Neutrophil (primary cell): Measurements from ENCODE around the gene GSTM5.
"Not testable (repeated sequence)": the region's sequence is repeated elsewhere in the genome, so short reads cannot be mapped to it uniquely, and the experiment has no call there.

Source experiments
- H3K27ac ChIP-seq: fragments of 200-600 bp; sonication (generic); 2 replicates; pipeline ENCODE4 v1.5.1; 2016; ENCODE audit warnings: mild to moderate bottlenecking, moderate library complexity
- H3K27me3 ChIP-seq: fragments of 200-600 bp; sonication (generic); 2 replicates; pipeline ENCODE4 v1.6.0; 2016; ENCODE audit warnings: mild to moderate bottlenecking
- H3K36me3 ChIP-seq: fragments of 200-600 bp; sonication (generic); 2 replicates; pipeline ENCODE4 v1.5.1; 2017
- H3K4me1 ChIP-seq, 2 experiments: fragments of 200-600 bp in 1 of 2; sonication (generic) in 1 of 2; 1 replicate in 1 of 2; 2 replicates in 1 of 2; pipeline versions ENCODE4 v1.5.1 to v1.6.1; 2013 to 2016; ENCODE audit warnings: low read depth in 1 of 2, low read length in 1 of 2, mild to moderate bottlenecking in 1 of 2, moderate library complexity in 1 of 2; ENCODE audit not compliant: control insufficient read depth in 1 of 2, insufficient read depth in 1 of 2
- H3K4me3 ChIP-seq, 2 experiments: fragments of 200-600 bp in 1 of 2; sonication (generic) in 1 of 2; 1 replicate in 1 of 2; 2 replicates in 1 of 2; pipeline ENCODE4 v1.5.1; 2013 to 2016; ENCODE audit warnings: low read depth in 1 of 2, low read length in 1 of 2, mild to moderate bottlenecking in 1 of 2, moderate library complexity in 1 of 2
- H3K9me3 ChIP-seq: fragments of 200-600 bp; sonication (generic); 2 replicates; pipeline ENCODE4 v1.5.1; 2016
- CTCF ChIP-seq: fragments of 200-600 bp; sonication (generic); IDR thresholded peaks from 2 replicates; pipeline ENCODE4 v1.5.1; 2016; ENCODE audit warnings: antibody characterized with exemption

GSTM5 gene

DNA sequence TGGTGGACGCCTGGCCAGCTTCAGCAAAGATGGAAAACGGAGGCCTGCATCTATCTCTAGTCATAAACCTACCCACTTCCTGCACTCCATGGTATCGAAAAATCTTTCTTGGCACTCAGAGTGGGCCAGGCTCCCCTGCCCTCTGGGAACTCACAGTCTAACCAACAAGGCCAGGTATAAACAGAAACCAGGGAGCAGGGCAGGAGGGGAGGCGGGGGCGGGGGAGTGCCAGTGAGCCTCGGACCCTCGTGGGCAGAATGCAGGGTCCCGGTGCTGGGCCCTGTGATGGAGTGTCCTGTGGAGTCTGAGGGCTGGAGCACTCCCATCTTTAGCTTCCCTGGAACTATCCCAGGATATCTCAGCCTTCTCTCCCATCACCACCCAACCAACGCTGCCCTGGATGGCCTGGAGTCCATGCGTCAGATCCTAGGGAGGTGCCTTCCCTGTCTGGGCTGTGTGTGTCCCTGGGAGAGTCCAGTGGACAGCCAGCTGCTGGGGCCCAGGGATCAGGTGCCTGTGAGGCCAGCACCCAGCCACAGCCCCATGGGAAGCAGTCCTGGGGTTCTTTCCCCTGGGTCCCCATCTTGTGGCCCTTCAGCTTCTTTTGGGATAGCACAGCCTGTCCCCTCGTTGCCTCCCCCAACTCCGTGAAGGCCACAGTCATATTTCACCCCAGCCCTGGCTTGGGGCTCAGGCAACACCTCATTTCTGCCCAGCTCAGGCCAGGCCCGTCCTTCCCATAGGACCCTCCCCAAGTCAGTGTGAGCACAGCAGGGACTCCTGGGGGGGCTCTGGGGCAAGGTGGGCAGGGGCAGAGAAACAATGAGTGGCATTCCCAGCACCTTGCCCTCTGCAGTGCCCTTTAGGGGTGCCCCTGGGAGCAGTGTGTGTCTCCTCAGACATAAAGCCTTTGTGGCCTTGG is 52.8 kb downstream of the GSTM5 start:
- Histone ChIP-seq H3K9me3 (no peaks in the 10 kb centered on the region), H3K27ac (no peak overlapping the region), H3K4me1 (peaks cover 13 to 15% of the 10 kb centered on the region in 2 experiments), H3K4me3 (no peak overlapping the region), H3K27me3 (no peaks in the 10 kb centered on the region), H3K36me3 (no peaks in the 10 kb centered on the region)
- TF ChIP-seq CTCF: no peak

DNA sequence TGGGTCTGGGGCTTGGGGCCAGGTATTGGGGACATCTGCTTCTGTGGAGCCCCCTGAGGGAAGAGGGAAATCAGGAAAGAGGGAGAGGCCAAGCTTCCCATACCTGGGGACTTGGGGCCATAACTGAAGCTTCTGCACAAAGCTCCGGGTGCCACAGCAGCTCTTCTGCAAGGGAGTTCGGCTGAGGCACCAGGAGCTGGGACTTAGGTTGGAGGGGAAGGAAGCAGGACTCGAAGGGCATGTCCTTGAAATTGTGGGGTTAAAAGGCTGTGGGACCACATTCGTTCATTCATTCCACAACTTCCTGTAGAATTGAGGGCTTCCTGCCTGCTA is 53.4 kb downstream of the GSTM5 start:
- Histone ChIP-seq H3K27me3 (no peaks in the 10 kb centered on the region), H3K4me1 (peaks cover 13 to 15% of the 10 kb centered on the region in 2 experiments), H3K4me3 (no peak overlapping the region), H3K9me3 (no peaks in the 10 kb centered on the region), H3K36me3 (no peaks in the 10 kb centered on the region), H3K27ac (no peak overlapping the region)
- TF ChIP-seq CTCF: no peak

DNA sequence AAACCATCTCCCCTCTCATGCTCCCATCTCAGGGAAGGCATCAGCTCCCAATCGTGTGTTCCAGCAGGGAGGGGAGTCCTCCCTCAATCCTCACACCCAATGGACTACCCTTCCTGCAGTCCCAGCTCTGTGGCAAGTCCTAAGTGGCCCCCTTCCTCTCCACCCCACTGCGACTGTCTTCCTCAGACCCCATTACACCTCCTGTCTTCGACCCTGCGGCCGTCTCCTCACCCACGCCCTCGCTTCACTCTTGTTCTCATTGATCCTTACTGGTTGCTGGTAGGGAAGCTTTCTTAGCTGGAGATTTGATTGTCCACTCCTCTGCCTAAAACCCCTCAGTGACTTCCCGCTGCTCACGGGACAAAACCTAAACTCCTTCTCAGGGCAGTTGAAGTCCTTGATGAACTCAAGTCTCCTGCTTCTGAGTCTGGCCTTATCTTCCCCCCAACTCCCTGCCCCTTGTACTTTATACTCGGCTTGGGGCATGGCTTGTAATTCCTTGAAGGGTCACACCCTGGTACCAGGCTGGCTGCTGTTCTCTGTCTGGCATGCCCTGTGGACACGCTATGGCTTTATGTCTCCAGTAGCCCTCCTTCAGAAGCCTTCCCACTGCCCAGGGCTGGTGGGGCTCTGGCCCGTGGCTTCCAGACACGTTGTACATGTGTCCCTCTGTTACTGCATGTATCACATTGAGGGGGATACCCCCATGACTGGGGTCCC is 54.0 kb downstream of the GSTM5 start:
- TF ChIP-seq CTCF: no peak
- H3K4me1 ChIP-seq: peaks cover 13 to 15% of the 10 kb centered on the region in 2 experiments
- no peaks in the 10 kb centered on the region for H3K9me3 ChIP-seq
- no peak overlapping the region for H3K4me3 ChIP-seq
- H3K27ac ChIP-seq: no peak overlapping the region
- no peaks in the 10 kb centered on the region for H3K27me3 ChIP-seq
- H3K36me3 ChIP-seq: no peaks in the 10 kb centered on the region

DNA sequence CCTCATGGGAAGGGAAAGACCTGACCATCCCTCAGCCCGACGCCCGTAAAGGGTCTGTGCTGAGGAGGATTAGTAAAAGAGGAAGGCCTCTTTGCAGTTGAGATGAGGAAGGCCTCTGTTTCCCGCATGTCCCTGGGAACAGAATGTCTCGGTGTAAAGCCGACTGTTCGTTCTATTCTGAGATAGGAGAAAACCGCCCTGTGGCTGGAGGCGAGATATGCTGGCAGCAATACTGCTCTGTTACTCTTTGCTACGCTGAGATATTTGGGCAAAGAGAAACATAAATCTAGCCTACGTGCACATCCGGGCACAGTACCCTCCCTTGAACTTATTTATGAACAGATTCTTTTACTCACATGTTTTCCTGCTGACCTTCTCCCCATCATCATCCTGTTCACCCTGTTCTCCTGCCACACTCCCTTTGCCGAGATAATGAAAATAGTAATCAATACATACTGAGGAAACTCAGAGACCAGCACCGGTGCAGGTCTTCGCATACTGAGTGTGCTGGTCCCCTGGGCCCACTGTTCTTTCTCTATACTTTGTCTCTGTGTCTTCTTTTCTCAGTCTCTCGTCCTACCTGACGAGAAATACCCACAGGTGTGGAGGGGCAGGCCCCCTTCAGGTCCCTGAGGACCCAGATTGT is 55.1 kb downstream of the GSTM5 start:
- not testable (repeated sequence) for H3K36me3 ChIP-seq, H3K9me3 ChIP-seq, H3K27me3 ChIP-seq, H3K4me3 ChIP-seq, H3K27ac ChIP-seq
- H3K4me1 ChIP-seq: peaks cover 13 to 15% of the 10 kb centered on the region in 2 experiments
